Neuron (in vitro differentiated cells): ENCODE data around the gene EDN1.

ENCODE experiments used
- H2AFZ ChIP-seq: one replicate; pipeline ENCODE4 v1.6.1; 2013; ENCODE audit warnings: low read depth, mild to moderate bottlenecking, inconsistent platforms, low read length, moderate library complexity
- H3K27me3 ChIP-seq: one replicate; pipeline ENCODE4 v1.6.1; 2013; ENCODE audit warnings: low read length; ENCODE audit not compliant: insufficient read depth
- H3K36me3 ChIP-seq: one replicate; pipeline ENCODE4 v1.6.1; 2013; ENCODE audit warnings: low read length; ENCODE audit not compliant: insufficient read depth
- H3K4me1 ChIP-seq: one replicate; pipeline ENCODE4 v1.6.1; 2013; ENCODE audit warnings: low read length; ENCODE audit not compliant: insufficient read depth
- H3K4me3 ChIP-seq: 2 replicates; pipeline ENCODE4 v1.5.1; 2013; ENCODE audit warnings: mild to moderate bottlenecking, low read length, moderate library complexity
- H3K9me3 ChIP-seq: one replicate; pipeline ENCODE4 v1.6.1; 2013; ENCODE audit warnings: low read length

The EDN1 gene

GRCh38 chr6:12343440-12344162, 53.4 kb downstream of the EDN1 start:
- Histone ChIP-seq H2AFZ (no peak overlapping the region), H3K36me3 (no peaks in the 10 kb centered on the region), H3K4me3 (no peak overlapping the region), H3K4me1 (no peaks in the 10 kb centered on the region), H3K27me3 (no peaks in the 10 kb centered on the region), H3K9me3 (no peaks in the 10 kb centered on the region)

- no peaks in the 10 kb centered on the region for H3K9me3 ChIP-seq
- H3K27me3 ChIP-seq = no peaks in the 10 kb centered on the region
- H3K36me3 ChIP-seq = no peaks in the 10 kb centered on the region
- H3K4me3 ChIP-seq = no peak overlapping the region
- H2AFZ ChIP-seq = no peak overlapping the region
- no peaks in the 10 kb centered on the region for H3K4me1 ChIP-seq
These were observed 54.1 kb downstream of the EDN1 start for GRCh38 chr6:12344296-12344695.

GRCh38 chr6:12344961-12345693, 55.0 kb downstream of the EDN1 start:
- Histone ChIP-seq H3K9me3 (no peaks in the 10 kb centered on the region), H2AFZ (no peak overlapping the region), H3K27me3 (no peaks in the 10 kb centered on the region), H3K4me3 (no peak overlapping the region), H3K4me1 (no peaks in the 10 kb centered on the region), H3K36me3 (no peaks in the 10 kb centered on the region)

GRCh38 chr6:12345694-12346058, 55.5 kb downstream of the EDN1 start:
- H3K9me3 ChIP-seq = no peaks in the 10 kb centered on the region
- H3K36me3 ChIP-seq = no peaks in the 10 kb centered on the region

More at GRCh38 chr6:12345694-12346058, 55.5 kb downstream of the EDN1 start:
- Histone ChIP-seq H3K4me1 (no peaks in the 10 kb centered on the region), H3K27me3 (no peaks in the 10 kb centered on the region), H3K4me3 (no peak overlapping the region), H2AFZ (no peak overlapping the region)
